Activated B cell treated with CpG ODN at 0.5 μM for 24 hours (primary cell): Measurements from ENCODE around the gene PPP2R2C. TPM values are rescaled to one million over a fixed set of nuclear protein-coding genes. Genes with fewer than 3 reads are reported as not detected.

Source experiments
- ATAC-seq: fragments of 200-7000 bp; cut with Tn5 transposase; one replicate; pipeline ENCODE4 v1.10.0; 2021; ENCODE audit warnings: low read depth, mild to moderate bottlenecking, moderate library complexity
- CTCF ChIA-PET: fragments of 350-600 bp; sonication (Branson Sonifier 250); formaldehyde crosslinking; loops from one replicate; lab custom pipeline; 2021; ENCODE audit warnings: antibody characterized with exemption; lab: Charles Lee
- POLR2A ChIA-PET: fragments of 350-600 bp; sonication (Branson Sonifier 250); formaldehyde crosslinking; loops from one replicate; lab custom pipeline; 2021; ENCODE audit warnings: antibody characterized with exemption; lab: Charles Lee
- DNase-seq: peaks from one replicate; pipeline ENCODE4 v3.0.0; 2022
- H3K27ac Mint-ChIP-seq: one replicate; pipeline ENCODE4 v1.8.0; 2020; ENCODE audit warnings: mixed read lengths
- H3K27me3 Mint-ChIP-seq: one replicate; pipeline ENCODE4 v1.8.0; 2021; ENCODE audit warnings: mixed read lengths
- H3K36me3 Mint-ChIP-seq: one replicate; pipeline ENCODE4 v1.8.0; 2021; ENCODE audit warnings: low read depth, mixed read lengths
- H3K4me1 Mint-ChIP-seq: one replicate; pipeline ENCODE4 v1.8.0; 2021; ENCODE audit warnings: mixed read lengths
- H3K4me3 Mint-ChIP-seq: one replicate; pipeline ENCODE4 v1.8.0; 2020; ENCODE audit warnings: mild to moderate bottlenecking, mixed read lengths
- H3K9me3 Mint-ChIP-seq: one replicate; pipeline ENCODE4 v1.8.0; 2020; ENCODE audit warnings: mixed read lengths
- CTCF ChIP-seq: fragments of 200-600 bp; IDR thresholded peaks from one replicate; pipeline ENCODE4 v1.8.0; 2022; ENCODE audit warnings: antibody characterized with exemption, mild to moderate bottlenecking
- intact Hi-C: fragments of 100-400 bp; cut with micrococcal nuclease; formaldehyde crosslinking; loops from one replicate; pipeline ENCODE4 v1.15.1; 2024
- total RNA-seq: library from RNA; stranded (reverse); gene quantifications from 2 replicates; pipeline ENCODE4 v1.2.3, GENCODE V29; 2022

Gene PPP2R2C
- total RNA-seq, 1 donor from 2014 or later, result not detected

- intact Hi-C loops, result no loop called here
- peaks cover 45% of the 10 kb centered on the region for H3K27me3 Mint-ChIP-seq
- no peak for ATAC-seq
These were observed 151.1 kb downstream of the PPP2R2C start for GRCh38 chr4:6321361-6321760.

GRCh38 chr4:6320663-6321062 lies 151.8 kb downstream of the PPP2R2C start:
- no peak for ATAC-seq
- Mint-ChIP-seq H3K27me3 (peaks cover 42% of the 10 kb centered on the region), H3K4me3 (no peak overlapping the region), H3K27ac (no peak overlapping the region), H3K36me3 (no peaks in the 10 kb centered on the region), H3K4me1 (no peaks in the 10 kb centered on the region), H3K9me3 (no peaks in the 10 kb centered on the region)
- intact Hi-C loops, result no loop called here
- CTCF ChIA-PET, result interaction anchor here (1.7 to 2.8 kb wide), 2 partner anchors 11 to 70 kb away, joined by 4 to 10 read pairs; no protein-coding TSS in a partner anchor
- POLR2A ChIA-PET, result no interaction called here
- no peak for TF ChIP-seq CTCF
- no peak for DNase-seq

More at GRCh38 chr4:6321361-6321760, 151.1 kb downstream of the PPP2R2C start:
- POLR2A ChIA-PET, result no interaction called here
- no peaks in the 10 kb centered on the region for H3K36me3 Mint-ChIP-seq
- TF ChIP-seq CTCF, result no peak
- CTCF ChIA-PET, result interaction anchor here (2.8 kb wide), 1 partner anchor 71 kb away, joined by 10 read pairs; no protein-coding TSS in a partner anchor
- H3K27ac Mint-ChIP-seq, result no peak overlapping the region
- H3K4me3 Mint-ChIP-seq, result no peak overlapping the region
- H3K4me1 Mint-ChIP-seq, result no peaks in the 10 kb centered on the region
- DNase-seq, result no peak
- H3K9me3 Mint-ChIP-seq, result no peaks in the 10 kb centered on the region

- DNase-seq, result no peak
- Mint-ChIP-seq H3K27ac (no peak overlapping the region), H3K9me3 (no peaks in the 10 kb centered on the region), H3K4me1 (no peaks in the 10 kb centered on the region), H3K4me3 (no peak overlapping the region), H3K36me3 (no peaks in the 10 kb centered on the region), H3K27me3 (peaks cover 36% of the 10 kb centered on the region)
- ChIA-PET CTCF (interaction anchor here (0.7 to 2.8 kb wide), 3 partner anchors 8 to 69 kb away, joined by 3 to 10 read pairs (median 4); no protein-coding TSS in a partner anchor), POLR2A (no interaction called here)
- no peak for TF ChIP-seq CTCF
- ATAC-seq, result no peak
- intact Hi-C loops, result no loop called here
These were observed 152.8 kb downstream of the PPP2R2C start for GRCh38 chr4:6319530-6320150.

GRCh38 chr4:6318206-6318605 lies 154.2 kb downstream of the PPP2R2C start:
- Mint-ChIP-seq H3K27me3 (peaks cover 38% of the 10 kb centered on the region), H3K27ac (no peak overlapping the region), H3K36me3 (no peaks in the 10 kb centered on the region), H3K9me3 (no peaks in the 10 kb centered on the region), H3K4me3 (no peak overlapping the region), H3K4me1 (no peaks in the 10 kb centered on the region)
- no peak for TF ChIP-seq CTCF
- intact Hi-C loops, result no loop called here
- DNase-seq (no peak), ATAC-seq (no peak)
- ChIA-PET POLR2A (no interaction called here), CTCF (no interaction called here)

- TF ChIP-seq CTCF, result no peak
- H3K4me1 Mint-ChIP-seq, result no peaks in the 10 kb centered on the region
- H3K36me3 Mint-ChIP-seq, result no peaks in the 10 kb centered on the region
- no peak overlapping the region for H3K4me3 Mint-ChIP-seq
- ChIA-PET CTCF (interaction anchor here (1.6 kb wide), 1 partner anchor 65 kb away, joined by 8 read pairs; no protein-coding TSS in a partner anchor), POLR2A (no interaction called here)
- H3K9me3 Mint-ChIP-seq, result no peaks in the 10 kb centered on the region
- intact Hi-C loops, result no loop called here
- DNase-seq, result no peak
- H3K27ac Mint-ChIP-seq, result no peak overlapping the region
- H3K27me3 Mint-ChIP-seq, result peaks cover 31% of the 10 kb centered on the region
- no peak for ATAC-seq
These were observed 155.9 kb downstream of the PPP2R2C start for GRCh38 chr4:6316461-6317003.
